EH (cell line): Measurements from ENCODE around the gene ODC1.

Experiments
- DNase-seq: peaks from one replicate; pipeline ENCODE4 v3.0.0-alpha.2; 2015; ENCODE audit warnings: low read depth

The ODC1 gene

DNA sequence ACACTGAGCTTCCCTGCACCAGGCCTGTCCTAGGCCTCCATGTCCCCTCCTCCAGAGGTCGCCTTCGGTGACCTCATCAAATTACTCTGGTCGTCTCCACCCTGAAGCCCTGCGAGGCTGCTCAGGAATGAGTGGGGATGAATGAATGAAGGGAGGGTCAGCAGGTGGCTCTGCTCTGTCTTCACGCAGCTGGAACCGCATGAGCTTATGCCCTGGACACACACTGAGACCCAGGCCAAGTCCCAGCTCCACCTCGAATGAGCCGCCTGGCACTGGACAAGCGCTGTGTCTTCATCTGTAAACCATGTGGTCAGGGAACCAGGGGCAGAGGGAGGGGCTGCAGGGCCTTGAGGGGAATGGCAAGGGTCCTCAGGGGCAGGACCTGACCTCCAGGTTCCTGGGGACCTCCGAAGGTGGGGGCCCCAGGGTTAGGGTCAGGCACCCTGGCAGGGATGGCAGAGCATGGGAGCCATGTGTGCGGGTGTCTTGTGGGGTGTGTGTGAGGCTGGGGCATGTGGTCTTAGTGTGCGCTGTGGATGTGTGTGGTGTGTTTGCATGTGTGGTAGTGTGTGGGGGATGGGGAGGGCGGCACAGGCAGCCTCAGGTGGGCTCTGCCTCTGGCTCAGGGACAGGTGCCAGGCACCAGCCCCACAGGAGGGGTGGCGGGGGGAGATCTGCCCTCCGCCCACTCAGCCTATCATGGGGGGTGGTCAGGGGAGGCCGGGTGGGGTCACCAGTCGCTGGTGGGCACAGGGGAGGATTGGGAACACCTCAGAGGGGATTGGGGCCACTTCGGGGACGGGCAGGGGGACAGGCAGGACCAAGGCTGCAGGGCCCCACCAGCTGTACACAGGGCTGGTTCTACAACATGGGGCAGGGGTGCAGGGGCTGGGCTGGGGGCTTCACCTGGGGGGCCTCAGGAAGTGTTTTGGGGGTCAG is 13.9 kb downstream of the ODC1 start:
- no peak for DNase-seq

DNA sequence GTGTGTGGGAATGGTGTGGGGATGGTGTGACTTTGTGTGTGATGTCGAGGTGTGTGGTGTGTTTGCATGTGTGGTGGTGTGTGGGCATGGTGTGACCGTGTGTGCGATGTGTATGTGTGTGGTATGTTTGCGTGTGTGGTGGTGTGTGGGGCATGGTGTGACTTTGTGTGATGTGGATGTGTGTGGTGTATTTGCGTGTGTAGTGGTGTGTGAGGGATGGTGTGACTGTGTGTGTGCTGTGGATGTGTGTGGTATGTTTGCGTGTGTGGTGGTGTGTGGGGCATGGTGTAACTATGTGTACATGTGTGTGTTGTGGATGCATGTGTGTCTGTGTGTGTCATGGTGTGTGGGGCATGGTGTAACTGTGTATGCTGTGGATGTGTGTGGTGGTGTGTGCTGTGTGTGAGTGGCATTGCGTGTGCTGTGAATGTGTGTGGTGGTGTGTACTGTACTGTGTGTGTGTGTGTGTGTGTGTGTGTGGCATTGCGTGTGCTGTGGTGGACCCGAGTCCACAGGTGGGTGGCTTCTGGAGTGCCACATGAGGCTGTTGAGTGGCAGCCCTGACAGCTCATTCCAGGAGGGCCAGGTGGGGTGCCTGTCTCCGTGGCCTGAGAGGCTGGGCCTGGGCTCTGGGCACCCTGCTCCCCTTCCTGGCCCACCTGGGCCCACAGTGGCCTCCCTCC is 14.7 kb downstream of the ODC1 start:
- no peak for DNase-seq

DNA sequence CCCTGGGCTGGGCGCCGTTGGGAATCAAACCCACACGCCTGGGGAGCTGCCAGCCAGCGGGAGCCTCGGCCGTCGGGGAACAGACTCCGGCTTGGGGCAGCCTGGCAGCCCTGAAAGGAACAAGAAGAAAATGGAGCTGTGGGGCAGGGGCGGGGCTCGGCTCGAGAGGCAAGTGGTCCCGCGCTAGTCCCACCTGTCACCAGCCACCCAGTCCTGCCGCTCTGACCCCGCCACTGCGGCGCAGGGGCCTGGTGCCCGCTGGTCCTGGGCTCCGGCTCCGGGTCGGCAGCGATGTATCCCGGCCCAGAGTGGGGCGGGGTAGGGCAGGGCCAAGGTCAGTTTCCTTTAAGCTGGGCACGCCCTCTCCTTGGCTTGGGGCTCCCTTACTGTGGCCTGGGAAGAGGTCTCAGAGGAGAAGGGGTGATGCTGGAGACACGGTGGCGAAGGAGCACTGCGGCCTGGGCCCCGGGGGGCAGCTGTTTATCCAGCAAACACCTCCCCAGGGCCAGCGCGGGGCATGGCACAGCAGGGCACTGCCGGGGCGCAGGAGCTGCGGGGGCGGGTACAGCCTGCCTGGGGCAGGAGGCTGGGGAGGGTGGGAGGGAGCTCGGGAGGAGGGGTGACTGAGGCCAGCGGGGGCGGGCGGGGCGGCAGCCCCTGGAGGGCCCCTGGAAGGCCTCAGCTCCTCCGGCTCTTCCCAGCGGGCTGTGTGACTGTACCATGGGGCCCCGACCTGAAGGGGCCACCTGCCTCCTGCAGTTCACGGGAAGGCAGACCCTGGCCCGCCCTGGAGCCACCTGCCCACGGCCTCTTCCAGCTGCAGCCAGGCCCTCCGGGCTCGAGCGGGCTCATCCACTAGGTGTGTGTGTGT is 15.6 kb downstream of the ODC1 start:
- peak; percentile 32 for DNase-seq

DNA sequence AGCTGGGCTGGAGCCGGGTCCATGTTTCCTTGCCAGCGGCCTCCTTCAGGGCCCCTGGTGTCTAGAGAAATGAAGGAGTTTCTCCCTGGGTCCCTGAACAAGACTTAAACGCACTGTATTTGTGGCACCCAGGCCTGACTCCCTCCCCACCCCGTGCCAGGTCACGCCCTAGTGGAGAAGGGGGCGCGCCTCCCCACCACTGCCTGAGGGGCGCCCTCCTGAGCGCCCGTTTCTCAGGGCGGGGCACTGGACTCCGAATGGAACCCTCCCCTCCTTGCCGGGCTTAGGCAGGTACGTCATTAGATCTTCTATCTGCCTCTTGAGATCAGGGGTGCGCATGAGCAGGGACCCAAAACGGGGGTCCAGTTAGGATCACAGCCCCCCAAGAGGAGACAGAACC is 16.3 kb downstream of the ODC1 start:
- no peak for DNase-seq

DNA sequence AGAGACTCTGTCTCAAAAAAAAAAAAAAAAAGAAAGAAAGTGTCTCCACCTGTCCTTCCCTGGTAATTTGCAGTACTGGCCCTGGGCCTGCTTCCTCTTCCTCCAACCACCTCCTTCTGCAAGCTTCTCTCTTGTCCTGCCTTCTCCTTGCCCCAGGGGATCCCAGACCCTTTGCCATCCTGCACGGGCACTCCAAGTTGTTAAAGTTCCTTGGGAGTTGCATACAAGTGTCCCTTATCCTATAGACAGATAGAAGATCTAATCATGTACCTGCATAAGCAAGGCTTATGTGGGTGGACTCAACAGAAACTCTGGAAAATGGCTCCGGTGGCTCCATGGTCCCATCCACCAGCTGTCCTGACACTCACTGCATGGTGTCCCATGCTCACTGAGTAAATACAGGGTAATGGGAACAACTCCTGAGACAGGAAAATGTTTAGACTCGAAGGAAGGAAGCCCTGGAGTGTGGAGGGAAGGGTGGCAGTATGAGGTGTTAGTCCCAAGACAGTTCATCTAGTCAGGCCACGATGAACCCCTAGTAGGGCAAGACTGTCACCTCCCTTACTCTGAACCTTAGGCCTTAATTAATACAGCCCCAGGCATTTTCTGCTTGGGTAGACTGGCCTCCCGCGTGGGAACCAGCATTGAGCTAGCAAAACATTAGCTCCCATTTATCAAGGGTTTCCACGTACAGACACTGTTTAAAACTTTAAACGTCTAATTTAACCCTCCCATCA is 17.1 kb downstream of the ODC1 start:
- DNase-seq = no peak

DNA sequence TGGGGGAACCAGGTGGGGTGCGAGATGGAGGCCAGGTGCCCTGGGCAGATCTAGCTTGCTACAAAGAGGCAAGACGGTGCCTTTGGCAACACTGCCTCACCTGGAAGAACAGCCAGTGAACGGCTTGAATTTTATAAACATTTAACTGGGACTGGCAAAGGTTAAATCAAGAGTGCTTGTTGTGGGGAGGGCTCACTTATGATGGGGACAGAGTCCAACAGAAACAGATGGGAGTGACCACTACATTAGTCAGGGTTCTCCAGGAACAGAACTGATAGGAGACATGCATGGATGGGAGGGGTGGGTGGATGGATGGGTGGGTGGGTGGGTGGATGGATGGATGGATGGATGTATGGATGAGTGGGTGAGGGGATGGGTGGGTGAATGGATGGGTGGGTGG is 19.2 kb downstream of the ODC1 start:
- DNase-seq = no peak

DNA sequence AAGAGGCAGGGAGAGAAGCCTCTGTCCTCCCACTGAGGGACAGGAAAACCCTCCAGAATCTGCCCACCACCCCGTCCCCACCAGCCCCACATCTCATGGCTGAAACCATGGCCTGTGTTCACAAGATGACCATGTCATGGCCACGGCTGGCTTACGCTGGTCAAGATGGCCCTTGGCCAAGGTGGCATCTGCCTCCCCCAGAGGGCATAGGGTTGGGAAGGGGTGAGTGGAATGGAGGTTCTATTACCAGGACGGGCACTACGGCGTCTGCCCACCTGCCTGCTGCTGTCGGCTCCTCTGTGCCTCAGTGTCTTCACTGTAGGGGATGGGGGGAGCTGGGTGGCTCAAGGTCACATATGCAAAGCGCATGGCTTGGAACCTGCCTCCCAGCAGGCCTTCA is 19.8 kb downstream of the ODC1 start:
- no peak for DNase-seq

DNA sequence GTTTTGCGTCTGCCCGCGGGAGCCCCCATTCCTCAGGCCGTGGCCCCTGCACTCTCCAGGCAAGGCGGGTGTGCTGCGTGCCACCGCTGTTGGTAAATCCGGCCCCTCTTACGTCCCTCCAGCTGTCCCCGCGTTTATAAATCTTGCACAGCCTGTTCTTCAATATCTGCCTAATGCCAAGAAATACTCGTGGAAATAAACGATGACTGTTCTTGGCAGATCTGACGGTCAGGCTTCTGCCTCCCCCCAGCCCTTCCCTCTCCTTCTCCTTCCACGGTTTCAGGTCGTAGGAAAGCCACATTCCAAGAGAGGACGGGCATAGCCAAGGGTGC is 20.5 kb downstream of the ODC1 start:
- peak; percentile 33 for DNase-seq

DNA sequence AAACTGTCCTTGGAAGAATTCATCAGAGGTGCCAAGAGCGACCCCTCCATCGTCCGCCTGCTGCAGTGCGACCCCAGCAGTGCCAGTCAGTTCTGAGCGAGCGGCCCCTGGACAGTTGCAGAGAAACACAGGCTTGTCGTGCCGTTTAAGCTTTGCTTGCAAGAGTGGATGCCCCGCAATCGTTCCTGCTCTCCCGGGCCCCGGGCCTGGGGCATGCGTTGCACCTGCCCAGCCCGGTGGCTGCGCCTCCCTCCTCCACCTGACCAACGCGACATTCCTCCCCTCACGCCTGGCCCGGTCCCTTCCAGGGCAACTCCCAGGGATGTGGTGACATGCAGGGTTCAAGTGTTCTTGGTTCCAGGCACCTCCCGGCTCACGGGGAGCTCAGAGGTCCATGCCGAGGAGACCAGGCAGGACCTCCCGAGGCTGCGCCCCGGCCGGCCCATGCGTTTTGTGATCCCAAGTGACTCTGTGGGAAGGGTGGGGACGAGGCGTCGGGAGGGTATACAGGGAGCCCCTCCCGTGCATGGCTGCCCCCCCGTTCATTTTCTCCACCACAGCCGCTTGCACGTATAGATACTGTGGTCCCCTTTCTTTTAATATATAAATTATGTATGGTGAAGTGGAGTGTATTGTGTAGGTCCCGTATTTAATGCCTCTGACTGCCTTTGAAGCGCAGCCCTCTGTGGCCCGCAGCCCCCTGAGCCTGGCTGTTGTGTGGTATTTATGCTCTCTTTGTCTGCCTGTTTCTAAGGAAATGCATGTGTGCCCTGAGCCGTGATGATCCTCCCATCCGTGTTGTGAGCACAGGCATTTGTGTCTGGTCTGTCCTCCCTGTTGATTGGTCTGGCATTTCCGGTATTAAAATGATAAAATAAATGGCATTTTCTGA is 21.2 kb downstream of the ODC1 start:
- DNase-seq = peak; percentile 58

DNA sequence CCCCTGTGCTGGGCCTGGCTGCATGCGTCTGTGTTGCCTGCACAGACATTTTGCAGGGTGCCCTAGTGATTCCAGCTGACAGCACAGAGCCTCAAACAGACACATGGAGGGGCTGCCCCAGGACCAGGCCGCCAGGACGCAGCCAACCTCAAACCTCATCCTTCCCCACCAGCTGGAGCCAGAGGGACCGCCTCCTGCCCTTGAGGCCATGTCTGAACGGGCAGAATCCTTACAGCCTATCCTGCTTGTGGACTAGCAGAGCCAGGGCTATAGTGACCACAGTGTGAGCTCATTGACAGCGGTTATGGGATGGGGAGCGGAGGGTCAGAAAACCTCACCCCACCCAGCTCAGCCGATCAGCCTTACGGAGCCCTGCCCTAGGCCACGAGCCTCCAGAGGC is 22.4 kb downstream of the ODC1 start:
- no peak for DNase-seq

DNA sequence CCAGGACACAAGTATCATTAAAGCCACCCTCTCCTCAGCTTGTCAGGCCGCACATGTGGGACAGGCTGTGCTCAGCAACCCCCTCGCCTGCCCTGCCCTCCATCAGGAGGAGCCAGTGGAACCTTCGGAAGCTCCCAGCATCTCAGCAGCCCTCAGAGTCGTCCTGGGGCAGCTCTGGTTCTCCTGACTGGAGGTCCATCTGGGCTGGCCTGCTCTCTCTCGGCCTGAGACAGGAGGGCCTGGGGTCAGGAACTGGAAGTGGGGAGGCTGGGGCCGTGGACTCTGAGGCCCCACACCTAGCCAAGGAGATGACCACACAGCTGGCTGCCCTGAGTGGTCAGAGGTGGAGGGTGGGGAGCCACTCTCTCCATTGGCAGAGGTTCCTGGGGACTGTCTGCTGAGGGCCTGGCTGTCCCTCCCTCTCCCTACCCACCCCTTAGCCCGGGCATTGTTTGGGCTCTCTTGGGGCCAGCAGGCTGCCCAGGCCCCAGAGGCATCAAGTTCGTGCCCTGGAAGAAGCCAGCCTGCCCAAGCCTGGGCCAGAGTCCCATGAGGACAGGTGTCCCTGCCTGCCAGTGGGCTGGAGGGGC is 23.1 kb downstream of the ODC1 start:
- no peak for DNase-seq

DNA sequence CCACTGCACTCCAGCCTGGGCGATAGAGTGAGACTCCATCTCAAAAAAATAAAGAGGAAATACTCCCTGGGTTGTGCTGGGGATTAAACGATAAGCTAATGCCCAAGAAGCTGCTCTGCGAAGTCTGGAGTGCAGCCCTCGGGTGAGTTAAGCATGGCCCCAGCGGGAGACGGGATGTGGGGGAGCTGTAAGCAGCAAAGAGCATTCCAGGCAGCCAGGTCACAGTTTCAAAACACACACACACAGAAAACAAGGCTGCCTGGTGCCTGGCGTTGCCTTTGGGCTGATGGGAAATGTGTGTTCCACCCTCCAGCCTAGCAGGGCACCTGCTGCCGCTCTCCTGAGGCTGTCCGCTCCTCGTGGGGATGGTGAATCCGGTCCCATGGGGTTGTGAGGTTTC is 24.1 kb downstream of the ODC1 start:
- DNase-seq = peak; percentile 79

DNA sequence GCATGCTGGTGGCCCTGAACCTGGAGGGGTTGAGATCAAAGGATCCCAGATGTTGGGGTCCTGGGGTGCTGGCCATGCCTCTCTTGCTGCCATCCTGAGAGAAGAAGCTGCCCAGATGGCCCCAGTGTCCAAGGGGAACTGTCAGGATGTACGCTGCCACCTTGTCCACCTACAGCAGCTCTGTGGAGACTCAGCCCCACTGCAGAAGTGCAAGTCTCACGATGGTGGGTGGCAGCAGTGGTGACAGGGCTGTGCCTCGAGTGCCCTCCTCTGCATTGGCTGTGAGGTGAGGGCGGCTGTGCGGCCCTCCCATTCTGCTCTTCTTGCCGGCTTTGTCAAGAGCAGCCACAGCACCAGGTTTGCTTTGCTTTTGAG is 24.7 kb downstream of the ODC1 start:
- DNase-seq = no peak

DNA sequence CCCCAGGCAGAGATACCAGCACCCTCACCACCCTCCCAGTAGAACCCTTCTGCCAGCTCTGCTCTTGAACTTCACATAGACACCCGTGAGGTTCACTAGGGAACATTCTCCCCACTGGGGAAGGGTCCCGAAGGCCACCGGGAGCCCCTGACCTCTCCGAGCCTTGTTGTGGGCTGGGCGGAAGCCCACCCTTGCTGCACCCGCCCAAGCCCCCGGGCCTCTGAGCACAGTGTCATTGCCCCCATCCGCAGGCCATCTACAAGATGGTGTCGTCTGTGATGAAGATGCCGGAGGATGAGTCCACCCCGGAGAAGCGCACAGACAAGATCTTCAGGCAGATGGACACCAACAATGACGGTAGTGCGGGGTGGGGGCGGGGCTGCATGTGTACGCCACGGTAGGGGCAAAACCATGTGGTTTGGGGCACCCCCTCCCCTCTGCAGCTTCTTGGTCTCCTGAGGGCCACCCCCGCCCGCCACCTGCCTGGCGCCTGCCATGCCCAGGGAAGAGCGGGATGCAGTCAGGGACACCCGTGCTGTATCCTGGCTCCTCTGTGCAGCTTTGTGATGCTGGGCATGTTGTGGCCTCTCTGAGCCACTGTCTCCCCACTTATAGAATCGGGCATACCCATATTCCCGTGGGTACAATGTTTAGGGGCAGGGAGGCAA is 25.3 kb downstream of the ODC1 start:
- DNase-seq = no peak

DNA sequence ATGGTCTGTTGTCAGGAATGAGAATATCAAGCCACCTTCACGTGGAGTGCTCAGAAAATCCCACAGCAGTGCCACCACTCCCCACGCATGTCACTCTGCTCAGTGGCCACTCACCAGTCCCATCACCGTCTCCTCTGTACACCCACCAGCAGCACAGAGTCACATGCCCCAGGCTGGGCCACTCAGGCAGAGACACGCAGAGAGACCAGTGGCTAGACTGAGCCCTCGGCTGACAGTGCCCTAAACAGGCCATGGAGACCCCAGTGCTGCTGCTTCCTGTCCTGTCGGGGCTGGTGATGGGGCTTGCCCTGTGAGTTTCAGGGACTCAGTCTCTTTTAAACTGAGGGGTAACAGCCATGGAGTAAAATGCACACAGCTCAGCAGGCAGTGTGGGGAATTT is 25.9 kb downstream of the ODC1 start:
- DNase-seq = no peak

DNA sequence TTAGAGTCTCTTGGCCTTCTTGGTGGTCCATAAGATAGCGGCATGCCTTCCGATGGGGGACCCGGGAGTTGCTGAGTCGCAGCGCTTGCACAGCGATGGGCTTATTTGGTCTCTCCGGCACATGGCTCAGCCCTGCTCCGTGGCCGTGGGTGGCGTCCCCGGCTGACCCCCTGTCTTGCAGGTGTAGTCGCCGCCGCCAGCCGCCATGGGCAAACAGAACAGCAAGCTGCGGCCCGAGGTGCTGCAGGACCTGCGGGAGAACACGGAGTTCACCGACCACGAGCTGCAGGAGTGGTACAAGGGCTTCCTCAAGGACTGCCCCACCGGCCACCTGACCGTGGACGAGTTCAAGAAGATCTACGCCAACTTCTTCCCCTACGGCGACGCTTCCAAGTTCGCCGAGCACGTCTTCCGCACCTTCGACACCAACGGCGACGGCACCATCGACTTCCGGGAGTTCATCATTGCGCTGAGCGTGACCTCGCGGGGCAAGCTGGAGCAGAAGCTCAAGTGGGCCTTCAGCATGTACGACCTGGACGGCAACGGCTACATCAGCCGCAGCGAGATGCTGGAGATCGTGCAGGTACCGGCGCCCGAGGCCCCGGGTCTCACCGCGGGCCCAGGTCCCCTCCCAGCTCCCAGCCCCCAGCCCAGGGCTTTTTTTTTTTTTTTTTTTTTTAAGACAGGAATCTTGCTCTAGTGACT is 28.4 kb downstream of the ODC1 start:
- DNase-seq = no peak

DNA sequence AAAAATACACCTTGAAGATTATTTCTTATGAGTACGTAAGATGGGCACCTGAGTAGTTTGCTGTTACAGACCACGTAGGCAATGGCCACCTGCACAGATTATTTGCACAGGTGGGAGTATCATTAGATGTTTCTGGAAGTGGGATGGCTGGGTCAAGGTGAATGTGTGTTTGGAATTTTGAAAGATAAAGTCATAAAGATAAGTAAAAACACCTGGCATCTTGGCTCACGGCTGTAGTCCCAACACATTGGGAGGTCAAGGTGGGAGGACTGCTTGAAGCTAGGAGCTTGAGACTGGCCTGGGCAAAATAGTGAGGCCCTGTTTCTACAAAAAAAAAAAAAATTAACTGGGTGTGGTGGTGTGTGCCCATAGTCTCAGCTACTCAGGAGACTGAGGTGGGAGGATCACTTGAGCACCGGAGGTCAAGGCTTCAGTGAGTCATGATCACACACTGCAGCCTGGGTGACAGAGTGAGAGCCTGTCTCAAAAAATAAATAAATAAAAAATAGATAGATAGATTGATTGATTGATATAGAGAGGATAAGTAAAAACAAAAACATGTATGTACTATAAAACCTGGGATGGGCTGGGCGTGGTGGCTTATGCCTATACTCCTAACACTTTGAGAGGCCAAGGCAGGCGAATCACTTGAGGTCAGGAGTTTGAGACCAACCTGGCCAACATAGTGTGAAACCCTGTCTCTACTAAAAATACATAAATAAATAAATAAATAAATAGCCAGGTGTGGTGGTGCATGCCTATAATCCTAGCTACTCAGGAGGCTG is 30.4 kb downstream of the ODC1 start:
- DNase-seq = no peak

DNA sequence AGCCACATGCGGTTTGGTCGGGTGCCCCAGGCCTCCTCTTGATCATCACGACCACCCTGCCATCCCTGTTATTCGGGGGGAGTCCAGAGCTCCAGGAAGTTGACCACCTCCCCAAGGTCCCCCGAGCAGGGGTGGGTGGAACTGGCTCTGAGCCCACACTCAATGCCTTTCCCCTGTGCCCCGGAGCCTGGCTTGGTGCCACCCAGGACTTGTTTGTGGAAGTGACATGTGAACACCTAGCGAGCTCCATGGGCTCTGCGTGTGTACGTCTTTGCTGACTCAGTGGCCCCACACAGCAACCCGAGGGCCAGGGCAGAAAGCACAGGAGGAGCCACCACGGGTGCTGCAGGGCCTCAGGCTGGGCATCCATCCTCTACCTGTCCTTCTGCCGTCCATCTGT is 32.5 kb downstream of the ODC1 start:
- DNase-seq = no peak

DNA sequence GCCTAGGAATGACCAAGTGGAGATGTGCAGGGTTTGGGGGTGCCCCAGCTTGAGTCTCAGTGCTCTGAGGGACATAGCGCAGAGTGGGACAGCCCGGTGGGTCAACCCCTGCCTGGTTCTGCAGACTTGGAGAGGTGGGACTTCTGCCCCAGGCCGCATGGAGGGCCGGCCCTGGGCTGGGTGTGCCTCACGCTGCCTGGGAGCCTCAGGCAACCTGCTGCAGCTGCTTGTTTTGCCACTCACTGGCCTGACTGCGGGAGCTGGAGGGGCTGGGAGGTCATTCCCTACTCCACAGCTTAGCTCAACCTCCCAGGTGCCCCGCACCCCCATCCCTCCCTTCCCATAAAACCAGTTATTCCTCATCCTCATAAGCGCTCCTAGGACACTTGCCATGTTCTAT is 33.1 kb downstream of the ODC1 start:
- DNase-seq = no peak
